ENCODE data around the gene NEK4.
A peak's percentile ranks its signal among the peaks of the same experiment; 100 is the strongest.

Gene NEK4

DNA sequence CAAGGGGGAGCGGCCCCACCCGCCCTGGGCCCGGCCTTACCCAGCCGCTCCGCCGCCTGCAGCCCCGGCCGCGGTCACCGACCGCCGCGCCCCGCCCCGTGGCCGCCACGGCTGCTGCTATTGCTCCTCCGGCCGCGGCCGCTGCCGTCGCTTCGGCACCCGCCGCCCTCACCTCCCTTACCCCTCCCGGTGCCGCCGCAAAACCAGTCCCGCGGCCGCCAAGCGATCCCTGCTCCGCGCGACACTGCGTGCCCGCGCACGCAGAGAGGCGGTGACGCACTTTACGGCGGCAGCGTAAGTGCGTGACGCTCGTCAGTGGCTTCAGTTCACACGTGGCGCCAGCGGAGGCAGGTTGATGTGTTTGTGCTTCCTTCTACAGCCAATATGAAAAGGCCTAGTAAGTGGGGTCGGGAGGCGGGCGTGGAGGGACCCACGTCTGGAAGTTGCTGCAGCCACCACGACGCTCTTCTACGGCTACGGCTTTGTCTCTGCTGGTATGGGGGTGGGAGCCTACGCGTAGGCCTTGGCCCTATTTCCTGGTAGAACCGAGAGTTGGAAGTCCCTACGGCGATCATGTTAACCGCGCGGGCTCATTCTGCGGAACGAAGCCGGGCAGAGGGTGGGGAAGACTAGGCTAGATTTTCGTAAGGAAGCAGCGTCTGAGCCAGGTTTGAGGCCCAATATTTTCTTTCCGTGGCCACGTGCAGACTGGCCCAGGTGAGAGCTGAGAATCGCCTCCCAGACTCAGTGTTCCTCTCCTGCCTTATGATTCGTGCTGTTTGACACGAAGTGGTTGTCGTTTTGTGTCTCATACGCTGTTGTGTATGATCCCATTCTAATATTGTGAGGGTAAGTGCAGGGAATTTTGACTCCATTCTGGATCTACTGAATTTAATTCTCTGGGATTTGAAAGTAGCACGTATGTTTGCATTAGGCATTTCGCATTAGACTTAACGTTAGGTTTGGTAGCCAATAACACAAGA lies 84.7 kb downstream of the NEK4 start, which contains the start of the genes GNL3 and PBRM1 (continued):
- TF ChIP-seq ZFP37 (tag by site-specific recombination; IDR thresholded peaks at IDR 0.05) (peak; percentile 56; the same call in 1 of the 2 replicates), YY1 (tag by site-specific recombination; IDR thresholded peaks at IDR 0.05) (no peak), OVOL3 (tag by site-specific recombination; IDR thresholded peaks at IDR 0.05) (no peak), ZNF610 (tag by site-specific recombination; IDR thresholded peaks at IDR 0.05; ENCODE audit: borderline replicate concordance) (no peak), TRIM28 (IDR thresholded peaks at IDR 0.05; ENCODE audit: borderline replicate concordance, low read length) (no peak), ZNF426 (tag by site-specific recombination; IDR thresholded peaks at IDR 0.05) (no peak), ZSCAN30 (tag by site-specific recombination; IDR thresholded peaks at IDR 0.05) (no peak), ZNF624 (tag by site-specific recombination; IDR thresholded peaks at IDR 0.05) (no peak), ZBTB7A (tag by site-specific recombination; IDR thresholded peaks at IDR 0.05; ENCODE audit: low read depth) (no peak), KLF9 (tag by site-specific recombination; IDR thresholded peaks at IDR 0.05; ENCODE audit: low read depth) (peak; percentile 46; the same call in 1 of the 2 replicates), KLF10 (tag by site-specific recombination; IDR thresholded peaks at IDR 0.05) (no peak), KLF7 (tag by site-specific recombination; IDR thresholded peaks at IDR 0.05; ENCODE audit: borderline replicate concordance) (no peak), ZNF747 (tag by site-specific recombination; IDR thresholded peaks at IDR 0.05) (no peak), ZBTB17 (tag by site-specific recombination; IDR thresholded peaks at IDR 0.05) (peak; percentile 31; the same call in 1 of the 2 replicates), FEZF1 (tag by site-specific recombination; IDR thresholded peaks at IDR 0.05) (no peak), KLF16 (tag by site-specific recombination; IDR thresholded peaks at IDR 0.05) (peak; percentile 67), ZNF114 (tag by site-specific recombination; IDR thresholded peaks at IDR 0.05) (no peak), YY2 (tag by site-specific recombination; IDR thresholded peaks at IDR 0.05) (0 out of 2 replicates have a peak, but pooled peaks have one; percentile 24), ZIC2 (tag by site-specific recombination; IDR thresholded peaks at IDR 0.05) (no peak), ZBTB20 (tag by site-specific recombination; IDR thresholded peaks at IDR 0.05) (no peak; the same call in 1 of the 2 replicates), SP2 (tag by site-specific recombination; IDR thresholded peaks at IDR 0.05) (peak; percentile 67)
- TF ChIP-seq, protein P1, sequence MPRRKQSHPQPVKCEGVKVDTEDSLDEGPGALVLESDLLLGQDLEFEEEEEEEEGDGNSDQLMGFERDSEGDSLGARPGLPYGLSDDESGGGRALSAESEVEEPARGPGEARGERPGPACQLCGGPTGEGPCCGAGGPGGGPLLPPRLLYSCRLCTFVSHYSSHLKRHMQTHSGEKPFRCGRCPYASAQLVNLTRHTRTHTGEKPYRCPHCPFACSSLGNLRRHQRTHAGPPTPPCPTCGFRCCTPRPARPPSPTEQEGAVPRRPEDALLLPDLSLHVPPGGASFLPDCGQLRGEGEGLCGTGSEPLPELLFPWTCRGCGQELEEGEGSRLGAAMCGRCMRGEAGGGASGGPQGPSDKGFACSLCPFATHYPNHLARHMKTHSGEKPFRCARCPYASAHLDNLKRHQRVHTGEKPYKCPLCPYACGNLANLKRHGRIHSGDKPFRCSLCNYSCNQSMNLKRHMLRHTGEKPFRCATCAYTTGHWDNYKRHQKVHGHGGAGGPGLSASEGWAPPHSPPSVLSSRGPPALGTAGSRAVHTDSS (tag by site-specific recombination; IDR thresholded peaks at IDR 0.05) = no peak
- TF ChIP-seq, protein P2, sequence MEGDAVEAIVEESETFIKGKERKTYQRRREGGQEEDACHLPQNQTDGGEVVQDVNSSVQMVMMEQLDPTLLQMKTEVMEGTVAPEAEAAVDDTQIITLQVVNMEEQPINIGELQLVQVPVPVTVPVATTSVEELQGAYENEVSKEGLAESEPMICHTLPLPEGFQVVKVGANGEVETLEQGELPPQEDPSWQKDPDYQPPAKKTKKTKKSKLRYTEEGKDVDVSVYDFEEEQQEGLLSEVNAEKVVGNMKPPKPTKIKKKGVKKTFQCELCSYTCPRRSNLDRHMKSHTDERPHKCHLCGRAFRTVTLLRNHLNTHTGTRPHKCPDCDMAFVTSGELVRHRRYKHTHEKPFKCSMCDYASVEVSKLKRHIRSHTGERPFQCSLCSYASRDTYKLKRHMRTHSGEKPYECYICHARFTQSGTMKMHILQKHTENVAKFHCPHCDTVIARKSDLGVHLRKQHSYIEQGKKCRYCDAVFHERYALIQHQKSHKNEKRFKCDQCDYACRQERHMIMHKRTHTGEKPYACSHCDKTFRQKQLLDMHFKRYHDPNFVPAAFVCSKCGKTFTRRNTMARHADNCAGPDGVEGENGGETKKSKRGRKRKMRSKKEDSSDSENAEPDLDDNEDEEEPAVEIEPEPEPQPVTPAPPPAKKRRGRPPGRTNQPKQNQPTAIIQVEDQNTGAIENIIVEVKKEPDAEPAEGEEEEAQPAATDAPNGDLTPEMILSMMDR (tag by site-specific recombination; IDR thresholded peaks at IDR 0.05) = peak; percentile 32; the same call in 1 of the 2 replicates
- TF ChIP-seq, protein P3, sequence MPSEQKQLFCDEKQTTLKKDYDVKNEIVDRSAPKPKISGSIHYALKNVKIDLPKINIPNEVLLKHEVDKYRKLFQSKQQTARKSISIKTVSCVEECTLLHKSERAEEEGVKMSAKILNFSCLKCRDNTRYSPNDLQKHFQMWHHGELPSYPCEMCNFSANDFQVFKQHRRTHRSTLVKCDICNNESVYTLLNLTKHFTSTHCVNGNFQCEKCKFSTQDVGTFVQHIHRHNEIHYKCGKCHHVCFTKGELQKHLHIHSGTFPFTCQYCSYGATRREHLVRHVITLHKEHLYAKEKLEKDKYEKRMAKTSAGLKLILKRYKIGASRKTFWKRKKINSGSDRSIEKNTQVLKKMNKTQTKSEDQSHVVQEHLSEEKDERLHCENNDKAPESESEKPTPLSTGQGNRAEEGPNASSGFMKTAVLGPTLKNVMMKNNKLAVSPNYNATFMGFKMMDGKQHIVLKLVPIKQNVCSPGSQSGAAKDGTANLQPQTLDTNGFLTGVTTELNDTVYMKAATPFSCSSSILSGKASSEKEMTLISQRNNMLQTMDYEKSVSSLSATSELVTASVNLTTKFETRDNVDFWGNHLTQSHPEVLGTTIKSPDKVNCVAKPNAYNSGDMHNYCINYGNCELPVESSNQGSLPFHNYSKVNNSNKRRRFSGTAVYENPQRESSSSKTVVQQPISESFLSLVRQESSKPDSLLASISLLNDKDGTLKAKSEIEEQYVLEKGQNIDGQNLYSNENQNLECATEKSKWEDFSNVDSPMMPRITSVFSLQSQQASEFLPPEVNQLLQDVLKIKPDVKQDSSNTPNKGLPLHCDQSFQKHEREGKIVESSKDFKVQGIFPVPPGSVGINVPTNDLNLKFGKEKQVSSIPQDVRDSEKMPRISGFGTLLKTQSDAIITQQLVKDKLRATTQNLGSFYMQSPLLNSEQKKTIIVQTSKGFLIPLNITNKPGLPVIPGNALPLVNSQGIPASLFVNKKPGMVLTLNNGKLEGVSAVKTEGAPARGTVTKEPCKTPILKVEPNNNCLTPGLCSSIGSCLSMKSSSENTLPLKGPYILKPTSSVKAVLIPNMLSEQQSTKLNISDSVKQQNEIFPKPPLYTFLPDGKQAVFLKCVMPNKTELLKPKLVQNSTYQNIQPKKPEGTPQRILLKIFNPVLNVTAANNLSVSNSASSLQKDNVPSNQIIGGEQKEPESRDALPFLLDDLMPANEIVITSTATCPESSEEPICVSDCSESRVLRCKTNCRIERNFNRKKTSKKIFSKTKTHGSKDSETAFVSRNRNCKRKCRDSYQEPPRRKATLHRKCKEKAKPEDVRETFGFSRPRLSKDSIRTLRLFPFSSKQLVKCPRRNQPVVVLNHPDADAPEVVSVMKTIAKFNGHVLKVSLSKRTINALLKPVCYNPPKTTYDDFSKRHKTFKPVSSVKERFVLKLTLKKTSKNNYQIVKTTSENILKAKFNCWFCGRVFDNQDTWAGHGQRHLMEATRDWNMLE (tag by site-specific recombination; conservative IDR thresholded peaks at IDR 0.05; ENCODE audit: low read depth) = peak; percentile 54
- TF ChIP-seq, protein P4, sequence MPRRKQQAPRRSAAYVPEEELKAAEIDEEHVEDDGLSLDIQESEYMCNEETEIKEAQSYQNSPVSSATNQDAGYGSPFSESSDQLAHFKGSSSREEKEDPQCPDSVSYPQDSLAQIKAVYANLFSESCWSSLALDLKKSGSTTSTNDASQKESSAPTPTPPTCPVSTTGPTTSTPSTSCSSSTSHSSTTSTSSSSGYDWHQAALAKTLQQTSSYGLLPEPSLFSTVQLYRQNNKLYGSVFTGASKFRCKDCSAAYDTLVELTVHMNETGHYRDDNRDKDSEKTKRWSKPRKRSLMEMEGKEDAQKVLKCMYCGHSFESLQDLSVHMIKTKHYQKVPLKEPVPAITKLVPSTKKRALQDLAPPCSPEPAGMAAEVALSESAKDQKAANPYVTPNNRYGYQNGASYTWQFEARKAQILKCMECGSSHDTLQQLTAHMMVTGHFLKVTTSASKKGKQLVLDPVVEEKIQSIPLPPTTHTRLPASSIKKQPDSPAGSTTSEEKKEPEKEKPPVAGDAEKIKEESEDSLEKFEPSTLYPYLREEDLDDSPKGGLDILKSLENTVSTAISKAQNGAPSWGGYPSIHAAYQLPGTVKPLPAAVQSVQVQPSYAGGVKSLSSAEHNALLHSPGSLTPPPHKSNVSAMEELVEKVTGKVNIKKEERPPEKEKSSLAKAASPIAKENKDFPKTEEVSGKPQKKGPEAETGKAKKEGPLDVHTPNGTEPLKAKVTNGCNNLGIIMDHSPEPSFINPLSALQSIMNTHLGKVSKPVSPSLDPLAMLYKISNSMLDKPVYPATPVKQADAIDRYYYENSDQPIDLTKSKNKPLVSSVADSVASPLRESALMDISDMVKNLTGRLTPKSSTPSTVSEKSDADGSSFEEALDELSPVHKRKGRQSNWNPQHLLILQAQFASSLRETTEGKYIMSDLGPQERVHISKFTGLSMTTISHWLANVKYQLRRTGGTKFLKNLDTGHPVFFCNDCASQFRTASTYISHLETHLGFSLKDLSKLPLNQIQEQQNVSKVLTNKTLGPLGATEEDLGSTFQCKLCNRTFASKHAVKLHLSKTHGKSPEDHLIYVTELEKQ (tag by site-specific recombination; IDR thresholded peaks at IDR 0.05; ENCODE audit: borderline replicate concordance) = no peak
- TF ChIP-seq, protein P5, sequence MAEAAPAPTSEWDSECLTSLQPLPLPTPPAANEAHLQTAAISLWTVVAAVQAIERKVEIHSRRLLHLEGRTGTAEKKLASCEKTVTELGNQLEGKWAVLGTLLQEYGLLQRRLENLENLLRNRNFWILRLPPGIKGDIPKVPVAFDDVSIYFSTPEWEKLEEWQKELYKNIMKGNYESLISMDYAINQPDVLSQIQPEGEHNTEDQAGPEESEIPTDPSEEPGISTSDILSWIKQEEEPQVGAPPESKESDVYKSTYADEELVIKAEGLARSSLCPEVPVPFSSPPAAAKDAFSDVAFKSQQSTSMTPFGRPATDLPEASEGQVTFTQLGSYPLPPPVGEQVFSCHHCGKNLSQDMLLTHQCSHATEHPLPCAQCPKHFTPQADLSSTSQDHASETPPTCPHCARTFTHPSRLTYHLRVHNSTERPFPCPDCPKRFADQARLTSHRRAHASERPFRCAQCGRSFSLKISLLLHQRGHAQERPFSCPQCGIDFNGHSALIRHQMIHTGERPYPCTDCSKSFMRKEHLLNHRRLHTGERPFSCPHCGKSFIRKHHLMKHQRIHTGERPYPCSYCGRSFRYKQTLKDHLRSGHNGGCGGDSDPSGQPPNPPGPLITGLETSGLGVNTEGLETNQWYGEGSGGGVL (tag by site-specific recombination; IDR thresholded peaks at IDR 0.05) = no peak
